ENCODE data around the gene LTK. TPM values are rescaled to one million over a fixed set of nuclear protein-coding genes. Genes with fewer than 3 reads are reported as not detected.

Gene LTK
- total RNA-seq, 1 donor from 2014 or later = not detected

DNA sequence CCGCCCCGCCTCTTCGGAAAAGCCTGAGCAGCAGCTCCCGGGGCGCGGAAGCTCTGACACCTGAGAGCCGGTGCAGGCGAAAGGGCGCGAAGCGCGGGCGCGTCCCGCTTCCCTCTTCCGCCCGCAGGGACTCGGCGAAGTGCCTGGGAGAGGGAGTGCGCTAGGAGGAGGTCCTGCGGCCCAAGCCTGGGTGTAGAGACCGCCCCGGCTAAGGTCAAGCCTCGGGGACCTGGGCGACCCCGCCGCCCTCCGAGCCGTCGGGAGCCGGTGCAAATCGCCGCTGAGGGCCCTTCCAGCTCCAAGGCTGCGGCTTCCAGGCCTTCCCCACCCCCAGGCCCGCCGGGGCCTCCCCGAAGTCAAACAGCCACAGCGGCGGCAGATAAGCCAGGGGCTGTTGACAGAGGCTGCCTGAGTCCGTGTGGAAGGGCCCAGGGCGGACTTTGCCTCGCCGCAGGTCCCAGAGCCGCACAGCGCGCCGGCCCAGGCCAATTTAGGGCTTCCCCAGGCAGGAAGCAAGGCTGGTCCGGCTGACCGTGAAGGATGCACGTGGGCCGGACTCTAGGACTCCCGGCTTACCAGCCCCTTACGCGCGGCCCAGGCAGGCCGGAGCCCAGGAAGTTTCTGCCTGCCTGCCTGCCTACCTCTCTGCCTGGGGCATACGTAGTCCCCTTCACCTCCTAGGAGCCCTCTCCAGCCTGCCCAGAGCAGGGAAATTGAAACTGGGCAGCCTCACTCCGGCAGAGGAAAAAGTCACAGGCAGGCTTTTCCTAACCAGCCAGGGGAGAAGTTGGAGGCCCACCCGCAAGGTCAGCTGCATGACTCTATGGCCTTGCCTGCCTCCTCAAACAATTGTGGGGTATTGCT, 17.7 kb downstream of the LTK start:
- peak; percentile 23 for DNase-seq

DNA sequence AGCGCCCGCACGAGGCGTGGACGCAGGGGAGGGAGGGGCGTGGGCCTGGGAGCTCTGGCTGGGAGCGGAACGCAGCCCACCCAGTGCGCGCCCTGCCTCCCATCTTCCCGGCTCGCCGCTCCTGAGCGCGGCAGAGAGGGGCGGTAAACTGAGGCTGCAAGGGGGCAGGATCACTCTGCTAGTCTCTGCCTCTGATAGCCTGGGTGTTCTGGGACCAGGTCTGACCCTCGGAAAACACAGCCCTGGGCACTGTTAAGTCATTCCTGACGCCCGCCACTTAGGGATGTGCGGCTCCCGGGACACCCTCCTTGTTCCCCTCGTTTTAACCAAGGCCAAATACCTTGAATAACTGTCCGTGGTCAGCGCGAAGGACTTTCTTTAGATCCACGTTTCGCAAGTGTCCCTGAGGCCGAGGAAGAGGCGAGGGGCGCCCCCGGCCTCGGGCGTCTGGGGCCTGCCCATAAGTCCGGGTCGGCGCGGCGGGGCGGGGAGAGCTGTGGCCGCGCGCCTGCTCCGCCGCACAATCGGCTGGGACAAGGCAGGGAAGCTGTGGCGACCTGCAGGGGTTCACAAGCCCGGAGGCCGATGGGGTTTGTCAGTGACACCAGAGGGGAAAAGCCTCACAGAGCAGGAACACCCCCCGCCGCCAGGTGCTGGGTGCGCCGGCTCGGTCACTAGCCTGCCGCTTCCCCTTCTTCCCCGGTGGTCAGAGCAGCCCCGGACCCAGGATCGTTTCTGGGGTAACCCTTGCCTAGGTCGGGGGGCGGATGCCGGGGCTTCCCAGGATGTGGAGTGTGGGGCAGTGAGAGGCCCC, 18.5 kb downstream of the LTK start:
- peak; percentile 25 for DNase-seq

DNA sequence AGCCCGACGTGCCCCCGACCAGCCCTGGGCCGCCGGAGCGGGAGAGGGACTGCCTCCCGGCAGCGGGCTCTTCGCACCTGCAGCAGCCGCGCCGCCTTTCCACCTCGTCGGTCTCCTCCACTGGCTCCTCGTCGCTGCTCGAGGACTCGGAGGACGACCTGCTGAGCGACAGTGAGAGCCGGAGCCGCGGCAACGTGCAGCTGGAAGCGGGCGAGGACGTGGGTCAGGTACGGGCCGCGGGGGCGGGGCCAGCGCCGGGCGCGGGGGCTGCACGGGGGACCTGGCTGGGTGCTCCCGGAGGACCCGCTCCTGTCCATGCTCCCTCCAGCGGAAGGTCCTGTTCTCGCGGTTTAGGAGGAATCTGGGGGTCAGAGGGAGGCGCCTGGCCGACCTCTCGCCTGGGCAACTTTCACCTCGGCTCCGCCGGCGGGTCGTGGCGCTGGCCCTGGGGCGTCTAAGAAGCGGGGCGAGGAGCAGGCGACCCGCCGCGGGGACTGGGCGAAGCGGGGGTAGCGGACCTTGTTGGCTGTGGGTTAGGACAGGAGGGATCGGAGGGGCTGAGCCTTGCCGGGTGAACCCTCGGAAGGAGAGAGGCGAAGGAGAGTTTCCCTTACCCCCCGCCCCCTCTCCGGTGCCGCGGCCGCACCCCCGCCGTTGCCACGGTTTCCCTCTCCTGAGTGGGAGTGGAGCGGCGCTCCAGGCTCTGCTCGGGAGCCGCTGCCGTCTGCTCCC, 19.3 kb downstream of the LTK start:
- DNase-seq = peak; percentile 11

DNA sequence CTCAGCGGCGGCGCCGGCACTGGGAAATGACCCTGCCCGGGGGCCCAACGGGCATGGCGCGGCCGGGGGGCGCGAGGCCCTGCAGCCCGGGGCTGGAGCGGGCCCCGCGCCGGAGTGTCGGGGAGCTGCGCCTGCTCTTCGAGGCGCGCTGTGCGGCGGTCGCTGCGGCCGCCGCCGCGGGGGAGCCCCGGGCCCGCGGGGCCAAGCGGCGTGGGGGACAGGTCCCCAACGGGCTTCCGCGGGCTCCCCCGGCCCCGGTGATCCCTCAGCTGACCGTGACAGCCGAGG, 19.8 kb downstream of the LTK start:
- no peak for DNase-seq

DNA sequence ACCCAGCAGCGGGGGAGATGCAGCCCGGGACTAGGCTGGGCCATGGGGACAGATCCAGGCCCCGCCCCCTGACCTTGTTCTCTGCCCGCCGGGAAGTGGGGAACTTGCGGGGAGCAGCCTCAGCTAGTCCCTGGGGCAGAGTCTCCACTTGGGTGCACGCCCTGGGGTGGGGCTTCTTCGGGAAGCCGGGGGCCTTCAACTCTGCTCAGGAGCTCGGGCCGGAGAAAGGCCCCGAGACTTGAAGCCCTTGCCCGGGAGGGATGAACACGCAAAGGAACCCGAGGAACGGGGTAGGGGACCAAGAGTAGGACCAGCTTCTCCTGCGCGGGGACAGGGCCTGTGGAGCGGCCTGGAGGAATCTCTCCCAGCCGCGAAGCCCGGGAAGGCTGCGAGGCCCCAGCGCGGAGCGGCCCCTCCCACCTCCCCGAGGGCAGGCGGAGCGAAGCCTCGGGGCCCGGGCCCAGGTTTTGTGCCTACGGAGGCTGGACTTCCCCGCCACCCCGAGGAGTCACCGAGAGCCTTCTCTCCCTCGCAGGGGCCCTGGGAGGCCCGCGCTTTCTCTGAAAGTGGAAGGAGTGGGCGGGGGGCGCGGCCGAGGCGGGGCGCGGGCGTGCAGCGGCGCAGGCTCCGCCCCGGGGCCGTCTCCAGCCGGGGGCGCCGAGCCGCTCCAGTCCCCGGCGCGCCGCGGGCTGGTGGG, 20.3 kb downstream of the LTK start, which contains the start of gene ITPKA:
Gene ITPKA, plus strand, starts transcription at position 670 of the 697 bp plus-strand sequence. CDS start 54 bp downstream, outside the sequence.
- DNase-seq = peak; percentile 60

DNA sequence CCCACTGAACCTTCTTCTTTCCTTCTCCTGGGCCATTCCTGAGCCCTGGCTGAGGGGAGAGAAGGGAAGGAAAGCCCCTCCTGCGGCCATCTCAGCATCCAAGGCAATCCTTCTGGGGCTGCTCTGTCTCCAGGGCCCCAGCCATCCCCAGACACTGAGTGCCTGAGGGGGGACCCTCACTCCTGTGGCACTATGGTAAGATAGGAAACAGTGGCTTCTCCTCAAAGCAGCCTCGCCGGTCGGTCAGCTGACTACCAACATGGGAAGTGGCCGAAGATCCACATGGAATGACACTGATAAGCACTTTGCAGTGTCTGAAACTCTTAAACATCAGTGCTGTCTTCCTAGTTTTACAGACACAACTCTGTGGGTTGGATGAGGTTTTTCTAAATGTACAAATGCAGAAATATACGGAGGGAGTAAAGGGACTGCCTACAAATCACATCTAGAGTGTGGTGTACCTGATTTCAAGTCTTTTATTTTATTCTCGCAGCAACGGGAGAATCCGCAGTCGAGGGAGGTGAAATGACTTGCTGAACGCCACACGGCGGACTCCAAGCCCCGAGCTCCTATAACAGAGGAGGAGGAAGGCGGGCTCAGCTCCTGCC, 20.9 kb downstream of the LTK start:
- DNase-seq = peak; percentile 47

DNA sequence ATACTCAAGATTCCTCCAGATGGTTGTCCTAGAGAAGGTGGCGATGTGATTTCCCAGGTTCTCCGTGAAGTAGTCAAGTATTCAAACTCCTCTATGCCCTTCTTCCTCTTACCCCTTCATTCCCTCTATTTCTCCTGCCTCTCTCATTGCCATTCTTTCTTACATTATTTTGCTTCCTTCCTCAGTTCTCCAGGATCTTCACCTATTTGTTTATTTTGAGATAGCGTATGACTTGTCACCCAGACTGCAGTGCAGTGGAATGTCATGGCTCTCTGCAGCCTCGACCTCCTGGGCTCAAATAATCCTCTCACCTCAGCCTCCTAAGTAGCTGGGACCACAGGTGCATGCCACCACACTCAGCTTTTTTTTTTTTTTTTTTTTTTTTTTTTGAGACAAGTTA, 21.7 kb downstream of the LTK start:
- DNase-seq = no peak

DNA sequence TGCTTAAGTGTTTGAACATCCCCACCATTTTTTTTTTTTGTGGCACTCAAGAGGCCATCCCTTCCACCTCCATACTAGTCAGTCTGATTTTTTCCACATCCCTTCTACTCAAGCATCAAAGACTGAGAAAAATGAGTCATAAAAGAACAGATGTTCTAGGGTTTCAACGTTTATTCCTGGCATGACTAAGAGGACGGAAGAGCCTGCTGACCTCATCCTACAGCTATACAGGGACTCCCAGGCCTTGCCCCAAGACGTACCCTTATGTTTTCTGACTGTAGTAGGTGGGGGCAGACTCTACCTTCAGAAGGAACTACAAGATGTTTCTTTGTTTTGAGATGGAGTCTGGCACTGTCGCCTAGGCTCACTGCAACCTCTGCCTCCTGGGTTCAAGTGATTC, 23.3 kb downstream of the LTK start:
- peak; percentile 95 for DNase-seq

DNA sequence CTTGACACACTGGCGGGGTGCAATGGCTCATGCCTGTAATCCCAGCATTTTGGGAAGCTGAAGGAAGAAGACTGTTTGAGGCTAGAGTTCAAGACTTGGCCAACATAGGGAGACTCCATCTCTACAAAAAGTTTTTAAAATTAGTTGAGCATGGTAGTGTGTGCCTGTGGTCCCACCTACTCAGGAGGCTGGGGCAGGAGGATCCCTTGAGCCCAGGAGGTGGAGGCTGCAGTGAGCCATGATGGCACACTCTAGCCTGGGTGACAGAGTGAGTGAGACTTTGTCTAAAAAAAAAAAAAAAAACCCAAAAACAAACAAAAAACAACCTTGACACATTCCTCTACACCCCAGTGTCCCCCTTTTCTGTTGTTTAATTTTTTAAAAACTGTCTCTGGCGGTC, 24.0 kb downstream of the LTK start:
- DNase-seq = no peak

DNA sequence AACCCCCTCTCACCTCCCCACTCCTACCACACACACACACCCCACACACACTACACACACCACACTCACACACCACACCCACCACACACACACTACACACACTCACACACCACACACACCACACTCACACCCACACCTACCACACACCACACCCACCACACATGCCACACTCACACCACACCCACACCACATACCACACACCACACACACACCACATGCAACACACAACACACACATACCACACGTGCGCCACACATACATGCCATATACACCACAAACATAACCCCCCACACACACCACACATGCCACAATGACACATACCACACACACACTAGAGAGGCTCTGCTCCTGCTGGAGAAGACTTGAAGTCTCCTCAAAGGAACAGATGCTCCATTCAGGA, 25.8 kb downstream of the LTK start:
- peak; percentile 9 for DNase-seq

DNA sequence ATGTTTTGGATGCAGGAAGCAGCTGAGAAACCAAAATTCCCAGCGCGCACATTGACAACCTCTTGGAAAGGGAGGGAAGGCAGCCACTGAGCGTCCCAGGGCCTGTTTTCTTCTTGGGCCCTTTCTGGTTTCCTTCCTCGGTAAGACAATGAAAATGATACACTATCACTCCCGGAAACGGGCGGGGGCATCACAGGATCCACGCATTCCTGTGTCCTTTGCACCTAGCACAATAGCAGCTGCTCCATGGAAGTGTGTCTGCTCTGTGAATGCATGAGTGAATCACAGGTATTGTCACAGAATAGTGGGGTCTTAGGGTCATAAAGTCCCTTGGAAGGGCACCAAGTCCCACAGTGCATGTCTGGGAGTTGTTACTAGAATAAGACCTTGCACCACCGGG, 26.2 kb downstream of the LTK start:
- peak; percentile 46 for DNase-seq

DNA sequence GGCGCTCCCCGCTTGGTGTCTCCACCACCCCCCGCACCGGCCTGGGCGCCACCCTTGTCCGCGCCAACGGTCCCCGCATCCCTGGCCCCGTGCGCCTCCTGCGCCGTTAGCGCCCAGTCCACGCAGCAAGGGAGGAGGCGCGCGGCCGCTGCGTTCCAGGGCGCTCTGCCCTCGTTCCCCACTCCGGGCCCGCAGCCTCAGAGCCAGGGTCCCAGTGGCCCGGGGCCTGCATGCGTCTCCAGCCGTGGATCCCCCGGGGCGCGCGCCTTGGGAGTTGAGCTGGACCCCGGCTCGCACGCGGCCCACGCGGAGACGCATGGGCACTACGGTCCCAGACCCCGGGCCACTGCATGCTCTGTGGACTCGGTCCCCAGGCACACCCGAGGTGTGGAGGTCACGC, 27.3 kb downstream of the LTK start:
- no peak for DNase-seq

DNA sequence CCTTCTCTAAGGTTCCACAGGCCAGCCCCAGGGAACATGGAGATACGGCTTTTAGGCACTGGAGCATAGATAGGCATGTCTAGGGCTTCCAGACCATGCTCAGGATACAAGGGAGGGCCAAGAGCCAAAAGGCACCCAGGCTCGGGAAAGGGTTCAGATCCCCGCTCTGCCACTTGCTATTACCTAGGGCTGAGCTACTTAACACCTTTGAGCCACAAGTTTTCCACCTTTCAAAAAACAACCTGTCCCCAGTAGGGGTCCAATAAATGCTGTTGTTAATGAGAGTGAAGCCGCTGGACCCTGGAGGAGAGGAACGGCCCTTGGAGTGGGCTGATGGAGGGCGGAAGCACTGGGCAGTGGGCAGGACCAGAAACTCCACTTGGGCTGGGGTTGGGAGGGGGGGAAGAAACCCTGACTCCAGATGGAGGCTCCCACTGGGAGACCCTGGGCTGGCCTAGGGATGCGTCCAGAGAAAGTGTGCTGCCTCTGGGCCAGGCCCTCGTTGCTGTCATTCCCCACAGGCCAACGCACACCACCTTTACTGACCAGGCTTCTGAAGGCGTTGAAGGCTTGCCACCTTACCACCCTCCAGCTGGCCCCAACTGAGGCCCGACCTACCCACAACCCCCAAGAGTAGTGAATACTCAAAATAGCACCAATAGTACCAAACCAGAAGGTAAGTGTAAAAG, 28.5 kb downstream of the LTK start:
- no peak for DNase-seq

DNA sequence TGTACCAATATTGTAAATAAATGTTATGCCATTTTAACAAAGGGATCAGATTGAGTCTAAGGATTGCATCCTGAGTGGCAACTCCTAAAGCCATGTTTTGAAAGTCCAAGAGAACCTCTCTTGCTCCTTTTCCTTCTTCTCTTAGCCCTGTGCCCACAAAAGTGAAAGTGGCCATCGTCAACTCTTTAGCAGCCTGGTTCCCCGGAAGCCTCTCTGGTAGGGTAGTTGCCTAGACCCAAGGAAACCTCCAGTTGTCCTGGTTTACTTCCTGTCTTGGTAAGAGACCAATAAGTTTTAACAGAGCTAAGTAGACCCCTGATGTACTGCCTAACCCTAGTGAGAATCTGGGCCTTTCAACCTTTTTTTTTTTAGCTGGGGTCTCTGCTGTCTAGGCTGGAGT, 30.1 kb downstream of the LTK start:
- no peak for DNase-seq

DNA sequence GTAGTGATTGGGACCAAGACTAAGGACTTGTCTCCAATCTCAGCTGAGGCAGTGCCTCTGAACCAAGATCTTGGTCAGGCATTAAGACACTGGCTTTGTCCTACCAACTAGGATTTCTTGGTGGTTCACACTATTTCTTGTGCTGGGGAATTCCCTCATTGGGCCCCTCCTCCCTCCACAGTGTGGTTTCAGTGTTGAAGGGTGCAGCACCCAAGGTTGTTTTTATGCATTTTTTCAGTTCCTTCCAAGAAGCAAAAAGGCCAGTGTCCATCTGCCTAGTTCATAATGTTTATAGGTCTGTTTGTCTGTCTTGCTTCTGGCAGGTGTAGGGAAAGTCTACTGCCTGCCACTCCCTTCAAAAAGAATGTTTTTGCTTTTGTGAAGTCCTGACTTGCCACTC, 30.5 kb downstream of the LTK start:
- no peak for DNase-seq

DNA sequence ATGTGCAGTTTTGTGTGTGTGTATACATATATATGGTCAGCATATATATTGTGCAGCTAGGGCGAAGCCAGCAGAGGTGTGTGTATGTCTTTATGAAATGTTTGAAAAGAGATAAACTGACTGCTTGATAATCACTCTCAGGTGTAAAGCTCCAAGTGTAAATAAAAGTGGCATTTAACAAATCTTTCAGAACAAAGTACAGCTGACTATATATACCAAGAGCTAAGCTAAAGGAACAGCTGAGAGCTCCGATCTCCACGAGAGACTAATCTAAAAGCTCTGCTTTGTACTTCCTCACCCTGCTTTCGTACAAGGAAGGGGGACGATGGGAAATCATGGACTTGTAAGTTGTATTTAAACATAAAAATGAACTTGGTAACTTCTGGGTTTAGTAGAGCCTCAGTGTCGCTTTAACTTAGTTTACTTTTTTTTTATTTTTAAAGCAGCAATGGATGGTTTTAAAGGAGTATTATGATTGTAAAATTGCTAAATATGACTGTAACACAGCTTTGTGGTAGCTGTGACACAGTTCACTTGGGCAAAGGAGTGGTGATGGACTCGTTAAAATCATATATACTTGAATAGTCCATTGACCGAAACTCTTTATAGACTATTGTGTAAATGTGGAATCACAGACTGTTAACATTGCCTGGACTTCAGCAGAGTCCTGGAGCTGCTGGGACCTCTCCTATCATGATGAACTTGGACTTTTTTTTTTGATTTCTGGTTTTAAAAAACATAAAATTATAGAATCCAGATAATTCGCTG, 31.3 kb downstream of the LTK start:
- no peak for DNase-seq

DNA sequence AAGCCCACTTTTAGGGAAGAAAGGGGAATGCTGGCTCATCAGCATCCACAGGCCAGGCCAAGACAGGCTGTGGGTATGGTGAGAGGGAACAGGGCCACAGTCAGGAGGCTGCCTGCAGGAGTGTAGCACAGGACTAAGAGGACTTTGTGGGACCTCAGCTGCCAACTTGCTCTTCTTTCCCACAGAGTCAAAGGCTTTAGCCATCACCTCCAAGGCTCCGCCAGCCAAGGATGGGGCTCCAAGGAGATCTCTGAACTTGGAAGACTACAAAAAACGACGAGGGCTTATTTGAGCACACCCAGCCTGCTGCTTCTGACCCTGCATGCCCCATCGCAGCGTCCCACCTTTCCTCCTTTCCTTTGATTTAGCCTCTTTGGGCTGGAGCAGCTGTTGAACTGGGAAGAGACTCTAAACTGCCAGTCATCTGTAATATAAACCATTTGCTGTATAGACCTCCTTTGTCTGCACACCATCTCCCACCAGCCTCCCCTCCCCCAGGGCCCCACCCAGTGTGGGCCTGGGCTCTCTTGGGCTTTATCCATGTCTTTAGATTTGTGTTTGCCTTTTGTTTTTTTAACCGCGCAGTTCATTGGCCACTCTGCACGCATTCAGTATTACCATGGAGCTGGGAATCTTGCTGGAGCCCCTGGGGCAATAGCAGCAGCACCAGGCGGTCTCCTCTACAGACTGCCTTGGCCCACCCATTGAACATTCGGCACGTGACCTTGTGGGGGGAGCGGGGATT, 33.1 kb downstream of the LTK start:
- DNase-seq = no peak

DNA sequence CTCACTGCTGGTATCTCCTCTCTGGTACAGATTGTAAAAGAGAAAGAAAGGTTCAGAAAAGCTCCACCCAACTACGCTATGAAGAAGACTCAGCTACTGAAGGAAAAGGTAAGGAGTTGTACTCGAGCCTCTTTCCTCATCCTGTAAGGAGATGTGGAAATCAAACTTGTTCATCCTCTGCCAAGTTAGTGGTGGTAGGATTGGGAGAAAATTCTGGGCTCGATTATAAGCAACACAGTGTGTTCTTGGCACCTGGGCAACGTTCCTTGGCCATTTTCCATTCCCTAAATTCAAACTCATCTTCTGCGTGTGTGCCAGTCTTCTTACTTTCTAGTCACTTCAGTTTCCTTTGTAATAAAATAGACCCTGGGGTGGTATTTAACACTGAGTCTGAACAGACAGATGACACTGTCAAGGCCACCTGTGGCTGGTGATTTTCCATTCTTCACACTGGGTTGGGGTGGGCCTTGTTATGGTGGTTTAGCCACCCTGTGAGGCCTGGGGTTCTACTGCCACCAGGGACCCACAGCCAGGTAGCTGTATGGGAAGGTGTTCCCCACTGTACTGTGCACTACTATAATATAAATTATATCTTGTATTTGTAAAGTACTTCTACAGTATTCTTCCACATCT, 37.1 kb downstream of the LTK start:
- DNase-seq = no peak

DNA sequence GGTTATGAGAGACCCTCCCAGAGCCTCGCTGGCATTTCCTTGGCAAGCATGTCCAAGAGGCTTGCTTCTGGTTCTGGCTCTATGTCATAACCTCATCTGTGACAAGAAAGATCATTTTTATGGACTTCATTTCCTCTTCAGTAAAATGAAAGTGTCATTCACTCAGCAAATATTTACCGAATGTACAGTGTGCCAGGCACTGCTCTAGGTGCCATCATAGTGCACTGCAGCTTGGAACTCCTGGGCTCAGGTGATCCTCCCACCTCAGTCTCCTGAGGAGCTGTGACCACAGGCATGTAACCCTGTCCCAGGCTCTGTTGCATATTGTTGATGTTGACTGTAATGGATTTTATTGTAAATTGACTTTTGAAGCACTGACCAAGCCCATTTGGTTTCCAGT, 38.7 kb downstream of the LTK start:
- no peak for DNase-seq

DNA sequence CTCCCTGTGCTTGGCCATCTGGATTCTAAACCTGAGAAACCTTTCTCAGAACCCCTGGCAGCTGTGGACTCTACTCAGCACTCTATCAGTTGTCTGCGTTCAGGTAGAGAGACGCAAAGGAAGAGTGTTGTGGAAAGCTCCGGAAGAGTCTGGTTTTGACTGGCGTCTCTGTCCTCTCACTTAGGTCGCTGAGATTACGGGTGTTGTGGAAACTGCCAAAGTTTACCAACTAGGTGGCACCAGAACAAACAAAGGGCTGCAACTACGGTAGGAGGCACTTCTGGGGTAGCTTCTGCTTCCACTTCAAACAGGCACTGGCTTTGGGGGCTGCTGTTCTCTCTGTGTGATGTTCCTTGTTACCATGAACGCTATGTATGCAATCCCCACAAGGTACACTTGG, 39.2 kb downstream of the LTK start:
- no peak for DNase-seq
